Panc1 (cell line): ENCODE data around the gene NSG2. TPM values are rescaled to one million over a fixed set of nuclear protein-coding genes. Genes with fewer than 3 reads are reported as not detected.

ENCODE experiments used
- ATAC-seq: fragments of 200-7000 bp; cut with Tn5 transposase; 2 replicates; pipeline ENCODE4 v1.9.1; 2020; ENCODE audit warnings: mild to moderate bottlenecking, moderate library complexity
- BruUV-seq: library from RNA; stranded (reverse); fragments of 400-500 nt; replicated peaks from 2 replicates; lab custom pipeline; 2021; lab: Mats Ljungman, UMichigan
- CTCF ChIA-PET: fragments of 300-600 bp; sonication (Branson Sonifier 250); formaldehyde crosslinking; loops from one replicate; lab custom pipeline; 2022; ENCODE audit warnings: antibody characterized with exemption; lab: Charles Lee
- POLR2A ChIA-PET: fragments of 300-600 bp; sonication (Branson Sonifier 250); formaldehyde crosslinking; loops from one replicate; lab custom pipeline; 2022; ENCODE audit warnings: antibody characterized with exemption; lab: Charles Lee
- DNase-seq: peaks from one replicate; pipeline ENCODE4 v3.0.0-alpha.2; 2010; ENCODE audit warnings: low read depth, low spot score
- H3K27ac ChIP-seq: 2 replicates; pipeline ENCODE4 v1.5.1; 2011; ENCODE audit warnings: mild to moderate bottlenecking, low read length, inconsistent platforms
- H3K27me3 ChIP-seq: fragments of 200-500 bp; sonication (Bioruptor generic); 2 replicates; pipeline ENCODE4 v1.6.0; 2014; ENCODE audit warnings: low read length, inconsistent platforms; ENCODE audit not compliant: control insufficient read depth, insufficient read depth
- H3K36me3 ChIP-seq: fragments of 200-500 bp; sonication (Bioruptor generic); 2 replicates; pipeline ENCODE4 v1.5.1; 2014; ENCODE audit warnings: inconsistent platforms, mild to moderate bottlenecking, low read length, moderate library complexity; ENCODE audit not compliant: control insufficient read depth, insufficient read depth
- H3K4me1 ChIP-seq: 2 replicates; pipeline ENCODE4 v1.5.1; 2011; ENCODE audit warnings: inconsistent platforms, mild to moderate bottlenecking, low read length, moderate library complexity; ENCODE audit not compliant: control insufficient read depth, insufficient read depth
- H3K4me3 ChIP-seq, 2 experiments: 2 replicates each; pipeline ENCODE4 v1.5.1; 2011 to 2012; ENCODE audit warnings: low read depth in 2 of 2, low read length in 2 of 2, mild to moderate bottlenecking in 2 of 2, inconsistent platforms in 1 of 2, moderate library complexity in 1 of 2
- H3K9me3 ChIP-seq: fragments of 200-500 bp; sonication (Bioruptor generic); 2 replicates; pipeline ENCODE4 v1.5.1; 2014; ENCODE audit warnings: low read depth, mild to moderate bottlenecking, inconsistent platforms, low read length, moderate library complexity; ENCODE audit not compliant: control insufficient read depth, insufficient read depth
- CTCF ChIP-seq: fragments of 450-650 bp; IDR thresholded peaks from 2 replicates; pipeline ENCODE4 v1.5.1; 2017; ENCODE audit warnings: mild to moderate bottlenecking
- POLR2AphosphoS5 ChIP-seq: IDR thresholded peaks from 2 replicates; pipeline ENCODE4 v1.6.1; 2012; ENCODE audit warnings: mild to moderate bottlenecking, low read depth, low read length, moderate library complexity
- REST ChIP-seq, 2 experiments: IDR thresholded peaks; 2 replicates each; pipeline ENCODE4 v1.6.1; 2011 to 2012; ENCODE audit warnings: low read depth in 2 of 2, control low read depth in 1 of 2, low read length in 1 of 2, mild to moderate bottlenecking in 1 of 2, moderate library complexity in 1 of 2; ENCODE audit not compliant: insufficient read depth in 1 of 2
- SIN3A ChIP-seq: IDR thresholded peaks from 2 replicates; pipeline ENCODE4 v1.6.1; 2012; ENCODE audit warnings: low read depth, mild to moderate bottlenecking, low read length, moderate library complexity, borderline replicate concordance; ENCODE audit not compliant: insufficient read depth
- TCF7L2 ChIP-seq: IDR thresholded peaks from 2 replicates; pipeline ENCODE4 v1.6.1; 2011; ENCODE audit warnings: mild to moderate bottlenecking, low read depth, low read length, inconsistent platforms
- in situ Hi-C: cut with HindIII; loops from 2 replicates; pipeline ENCODE4 v1.10.0; 2016; ENCODE audit warnings: low sequenced_read_pairs, low pct_unique_long_range_greater_than_20kb
- intact Hi-C: fragments of 100-400 bp; cut with micrococcal nuclease; formaldehyde crosslinking; loops from one replicate; pipeline ENCODE4 v1.10.0; 2022; ENCODE audit not compliant: unreplicated experiment
- total RNA-seq: library from RNA; stranded (reverse); gene quantifications from one replicate; pipeline ENCODE4 v1.2.1, GENCODE V29; 2021; ENCODE audit not compliant: unreplicated experiment

NSG2 gene
- total RNA-seq, 1 experiment from 2014 or later, result not detected

- Histone ChIP-seq H3K9me3 (no peaks in the 10 kb centered on the region), H3K4me1 (no peaks in the 10 kb centered on the region), H3K27me3 (peaks cover 33% of the 10 kb centered on the region; the same call in 1 of the 2 replicates), H3K36me3 (no peaks in the 10 kb centered on the region), H3K27ac (no peak overlapping the region), H3K4me3 (no peak overlapping the region)
- intact Hi-C loops, result no loop called here
- BruUV-seq, result no TSS peak
- in situ Hi-C loops, result no loop called here
- POLR2A ChIA-PET, result no interaction called here
- CTCF ChIA-PET, result no interaction called here
- TF ChIP-seq TCF7L2 (no peak), CTCF (no peak), POLR2AphosphoS5 (no peak), SIN3A (no peak), REST (IDR thresholded peaks at IDR 0.05; ENCODE audit: insufficient read depth in 1 of 2, low read depth in 2 of 2, low read length in 1 of 2) (no peak)
- DNase-seq (no peak), ATAC-seq (no peak)
These were observed 47.0 kb upstream of the NSG2 start for GRCh38 chr5:173998531-173998930.

GRCh38 chr5:174000076-174000475 lies 45.4 kb upstream of the NSG2 start:
- no peaks in the 10 kb centered on the region for H3K4me1 ChIP-seq
- ATAC-seq (no peak), DNase-seq (no peak)
- H3K4me3 ChIP-seq, result no peak overlapping the region
- no peaks in the 10 kb centered on the region for H3K36me3 ChIP-seq
- TF ChIP-seq SIN3A (no peak), TCF7L2 (no peak), REST (IDR thresholded peaks at IDR 0.05; ENCODE audit: insufficient read depth in 1 of 2, low read depth in 2 of 2, low read length in 1 of 2) (no peak), CTCF (no peak)
- no peak overlapping the region for H3K27ac ChIP-seq
- BruUV-seq, result no TSS peak
- CTCF ChIA-PET, result no interaction called here
- H3K27me3 ChIP-seq, result peaks cover 36% of the 10 kb centered on the region; the same call in 1 of the 2 replicates
- in situ Hi-C loops (no loop called here), intact Hi-C loops (no loop called here)
- no peaks in the 10 kb centered on the region for H3K9me3 ChIP-seq
- POLR2A ChIA-PET, result no interaction called here
